GM23338 (cell line): Measurements from ENCODE around the gene ETFB. TPM values are rescaled to one million over a fixed set of nuclear protein-coding genes. Genes with fewer than 3 reads are reported as not detected.

Source experiments
- ATAC-seq: fragments of 200-7000 bp; cut with Tn5 transposase; 3 replicates; pipeline ENCODE4 v1.9.1; 2020
- DNase-seq: peaks from one replicate; pipeline ENCODE4 v3.0.0-alpha.2; 2015; ENCODE audit warnings: low spot score
- H2AFZ ChIP-seq: fragments of 200-600 bp; sonication (generic); 2 replicates; pipeline ENCODE4 v1.8.0; 2016; ENCODE audit warnings: antibody characterized with exemption, mild to moderate bottlenecking, moderate library complexity
- H3F3A ChIP-seq: fragments of 200-600 bp; sonication (generic); replicated peaks from 2 replicates; pipeline ENCODE4 v1.8.0; 2017; ENCODE audit warnings: antibody characterized with exemption, mixed run types, low read depth
- H3K27ac ChIP-seq: fragments of 200-600 bp; sonication (generic); 2 replicates; pipeline ENCODE4 v1.6.1; 2016; ENCODE audit warnings: low read depth
- H3K27me3 ChIP-seq: fragments of 200-600 bp; sonication (generic); 2 replicates; pipeline ENCODE4 v1.8.0; 2016; ENCODE audit warnings: mild to moderate bottlenecking, mixed run types, moderate library complexity; ENCODE audit not compliant: insufficient read depth
- H3K36me3 ChIP-seq: fragments of 200-600 bp; sonication (generic); 2 replicates; pipeline ENCODE4 v1.8.0; 2016; ENCODE audit warnings: mild to moderate bottlenecking; ENCODE audit not compliant: insufficient read depth
- H3K4me1 ChIP-seq: fragments of 200-600 bp; sonication (generic); 2 replicates; pipeline ENCODE4 v1.8.0; 2016; ENCODE audit warnings: mild to moderate bottlenecking, moderate library complexity; ENCODE audit not compliant: insufficient read depth
- H3K4me2 ChIP-seq: fragments of 200-600 bp; sonication (generic); 2 replicates; pipeline ENCODE4 v1.7.1; 2017; ENCODE audit warnings: mixed run types
- H3K4me3 ChIP-seq: fragments of 200-600 bp; sonication (generic); 2 replicates; pipeline ENCODE4 v1.6.1; 2016; ENCODE audit warnings: mixed run types
- H3K79me2 ChIP-seq: fragments of 200-600 bp; sonication (generic); replicated peaks from 2 replicates; pipeline ENCODE4 v1.8.0; 2017; ENCODE audit warnings: mild to moderate bottlenecking; ENCODE audit not compliant: insufficient read depth
- H3K9me2 ChIP-seq: fragments of 200-600 bp; sonication (generic); 2 replicates; pipeline ENCODE4 v1.8.0; 2017; ENCODE audit not compliant: insufficient read depth
- H4K20me1 ChIP-seq: fragments of 200-600 bp; sonication (generic); replicated peaks from 2 replicates; pipeline ENCODE4 v1.8.0; 2017; ENCODE audit warnings: mild to moderate bottlenecking; ENCODE audit not compliant: insufficient read depth
- H3K27ac Mint-ChIP-seq: 2 replicates; pipeline ENCODE4 v1.8.0; 2020; ENCODE audit warnings: inconsistent platforms, mild to moderate bottlenecking, moderate library complexity, mixed read lengths
- H3K27me3 Mint-ChIP-seq: 3 replicates; pipeline ENCODE4 v1.8.0; 2022; ENCODE audit warnings: low read depth, mild to moderate bottlenecking, moderate library complexity, mixed read lengths, inconsistent platforms; ENCODE audit not compliant: insufficient read depth, poor library complexity
- H3K36me3 Mint-ChIP-seq: 3 replicates; pipeline ENCODE4 v1.8.0; 2021; ENCODE audit warnings: low read depth, mild to moderate bottlenecking, inconsistent platforms, moderate library complexity, mixed read lengths
- H3K4me1 Mint-ChIP-seq: 3 replicates; pipeline ENCODE4 v1.8.0; 2020; ENCODE audit warnings: mild to moderate bottlenecking, inconsistent platforms, mixed read lengths
- H3K4me3 Mint-ChIP-seq: 3 replicates; pipeline ENCODE4 v1.8.0; 2021; ENCODE audit warnings: moderate library complexity, mild to moderate bottlenecking, inconsistent platforms, mixed read lengths
- H3K9me3 Mint-ChIP-seq: 3 replicates; pipeline ENCODE4 v1.8.0; 2020; ENCODE audit warnings: moderate library complexity, mild to moderate bottlenecking, inconsistent platforms, mixed read lengths
- CREB1 ChIP-seq: fragments of 250-450 bp; sonication (Bioruptor Pico); IDR thresholded peaks from 2 replicates; pipeline ENCODE4 v1.5.0; 2020; ENCODE audit warnings: low read depth, mild to moderate bottlenecking, moderate library complexity
- EZH2 ChIP-seq: fragments of 200-600 bp; sonication (generic); IDR thresholded peaks from one replicate; pipeline ENCODE4 v1.8.0; 2017; ENCODE audit warnings: antibody characterized with exemption, mild to moderate bottlenecking, low read depth; ENCODE audit not compliant: unreplicated experiment
- EZH2phosphoT487 ChIP-seq: fragments of 200-600 bp; sonication (generic); IDR thresholded peaks from one replicate; pipeline ENCODE4 v1.8.1; 2018; ENCODE audit warnings: antibody characterized with exemption; ENCODE audit not compliant: unreplicated experiment
- JUNB ChIP-seq: IDR thresholded peaks from one replicate; pipeline ENCODE4 v1.6.1; 2016; ENCODE audit warnings: antibody characterized with exemption; ENCODE audit not compliant: unreplicated experiment
- NANOG ChIP-seq: IDR thresholded peaks from 2 replicates; pipeline ENCODE4 v1.6.1; 2016; ENCODE audit warnings: antibody characterized with exemption, borderline replicate concordance
- POLR2AphosphoS5 ChIP-seq: IDR thresholded peaks from 2 replicates; pipeline ENCODE4 v1.6.1; 2016; ENCODE audit warnings: antibody characterized with exemption, low read depth
- STAT1 ChIP-seq: IDR thresholded peaks from one replicate; pipeline ENCODE4 v1.6.1; 2016; ENCODE audit warnings: antibody characterized with exemption; ENCODE audit not compliant: unreplicated experiment
- ZNF114 ChIP-seq: fragments of 250-450 bp; sonication (Bioruptor Pico); IDR thresholded peaks from 2 replicates; pipeline ENCODE4 v1.5.0; 2020; ENCODE audit warnings: mild to moderate bottlenecking, moderate library complexity
- ZNF331 ChIP-seq: fragments of 250-450 bp; sonication (Bioruptor Pico); IDR thresholded peaks from 2 replicates; pipeline ENCODE4 v1.5.0; 2020; ENCODE audit warnings: low read depth, mild to moderate bottlenecking, moderate library complexity
- polyA plus RNA-seq: library from polyadenylated mRNA; unstranded; fragments of >200 nt; fragmentation: Nextera tagmentation; extraction: Ambion mirVana; gene quantifications from 2 replicates; pipeline ENCODE4 v1.2.1, GENCODE V29; 2016
- total RNA-seq: library from RNA; depleted of rRNA; stranded (reverse); fragments of >200 nt; shearing (Covaris generic); gene quantifications from 2 replicates; pipeline ENCODE4 v1.2.3, GENCODE V29; 2014
- TF ChIP-seq, protein P1 (sequence below): IDR thresholded peaks from one replicate; pipeline ENCODE4 v1.6.1; 2018; ENCODE audit warnings: antibody characterized with exemption; ENCODE audit not compliant: unreplicated experiment

The ETFB gene
- total and polyA plus RNA-seq, 2 experiments from 2014 or later: 37.3 to 63.4 TPM

DNA sequence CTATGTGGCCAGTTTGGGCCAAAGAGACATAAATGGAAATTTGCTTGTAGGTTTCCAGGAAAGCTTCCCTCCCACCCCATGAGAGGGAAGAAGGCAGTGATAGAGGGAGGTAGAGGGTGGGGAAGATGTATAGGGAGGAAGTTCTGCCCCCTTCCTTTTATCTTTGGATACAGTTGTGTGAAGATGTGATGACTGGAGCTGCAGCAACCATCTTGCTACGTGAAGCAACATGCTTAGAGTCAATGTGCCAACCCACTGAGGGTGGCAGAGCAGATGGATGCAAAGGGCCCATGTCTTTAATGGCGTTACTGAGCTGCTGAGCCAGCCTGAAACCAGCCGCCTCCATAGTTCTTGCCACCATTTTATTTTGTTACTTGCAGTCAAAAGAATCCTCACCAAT is 35.0 kb downstream of the ETFB start:
- DNase-seq (no peak), ATAC-seq (no peak)
- Histone ChIP-seq H3K27me3 (peaks cover 13% of the 10 kb centered on the region), H2AFZ (no peak overlapping the region), H3K36me3 (0 out of 2 replicates have a peak, but pooled peaks cover 6% of the 10 kb centered on the region), H3K9me2 (0 out of 2 replicates have a peak, but pooled peaks cover 3% of the 10 kb centered on the region), H3K4me3 (no peak overlapping the region), H4K20me1 (no peaks in the 10 kb centered on the region), H3F3A (no peaks in the 10 kb centered on the region), H3K27ac (no peak overlapping the region), H3K4me1 (peaks cover 10% of the 10 kb centered on the region; the same call in 1 of the 2 replicates), H3K4me2 (no peak overlapping the region), H3K79me2 (no peaks in the 10 kb centered on the region)
- H3K36me3 Mint-ChIP-seq: peaks cover 44% of the 10 kb centered on the region
- peaks cover 21% of the 10 kb centered on the region for H3K27me3 Mint-ChIP-seq
- TF ChIP-seq, protein P1, sequence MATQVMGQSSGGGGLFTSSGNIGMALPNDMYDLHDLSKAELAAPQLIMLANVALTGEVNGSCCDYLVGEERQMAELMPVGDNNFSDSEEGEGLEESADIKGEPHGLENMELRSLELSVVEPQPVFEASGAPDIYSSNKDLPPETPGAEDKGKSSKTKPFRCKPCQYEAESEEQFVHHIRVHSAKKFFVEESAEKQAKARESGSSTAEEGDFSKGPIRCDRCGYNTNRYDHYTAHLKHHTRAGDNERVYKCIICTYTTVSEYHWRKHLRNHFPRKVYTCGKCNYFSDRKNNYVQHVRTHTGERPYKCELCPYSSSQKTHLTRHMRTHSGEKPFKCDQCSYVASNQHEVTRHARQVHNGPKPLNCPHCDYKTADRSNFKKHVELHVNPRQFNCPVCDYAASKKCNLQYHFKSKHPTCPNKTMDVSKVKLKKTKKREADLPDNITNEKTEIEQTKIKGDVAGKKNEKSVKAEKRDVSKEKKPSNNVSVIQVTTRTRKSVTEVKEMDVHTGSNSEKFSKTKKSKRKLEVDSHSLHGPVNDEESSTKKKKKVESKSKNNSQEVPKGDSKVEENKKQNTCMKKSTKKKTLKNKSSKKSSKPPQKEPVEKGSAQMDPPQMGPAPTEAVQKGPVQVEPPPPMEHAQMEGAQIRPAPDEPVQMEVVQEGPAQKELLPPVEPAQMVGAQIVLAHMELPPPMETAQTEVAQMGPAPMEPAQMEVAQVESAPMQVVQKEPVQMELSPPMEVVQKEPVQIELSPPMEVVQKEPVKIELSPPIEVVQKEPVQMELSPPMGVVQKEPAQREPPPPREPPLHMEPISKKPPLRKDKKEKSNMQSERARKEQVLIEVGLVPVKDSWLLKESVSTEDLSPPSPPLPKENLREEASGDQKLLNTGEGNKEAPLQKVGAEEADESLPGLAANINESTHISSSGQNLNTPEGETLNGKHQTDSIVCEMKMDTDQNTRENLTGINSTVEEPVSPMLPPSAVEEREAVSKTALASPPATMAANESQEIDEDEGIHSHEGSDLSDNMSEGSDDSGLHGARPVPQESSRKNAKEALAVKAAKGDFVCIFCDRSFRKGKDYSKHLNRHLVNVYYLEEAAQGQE: no peak
- no peak for TF ChIP-seq ZNF114
- TF ChIP-seq NANOG: no peak
- no peak for TF ChIP-seq CREB1 (CRISPR knock-in tag)
- H3K4me3 Mint-ChIP-seq: no peak overlapping the region
- H3K27ac Mint-ChIP-seq: no peak overlapping the region
- H3K9me3 Mint-ChIP-seq: no peaks in the 10 kb centered on the region; the same call in 2 of the 3 replicates
- peaks cover 18% of the 10 kb centered on the region for H3K4me1 Mint-ChIP-seq

DNA sequence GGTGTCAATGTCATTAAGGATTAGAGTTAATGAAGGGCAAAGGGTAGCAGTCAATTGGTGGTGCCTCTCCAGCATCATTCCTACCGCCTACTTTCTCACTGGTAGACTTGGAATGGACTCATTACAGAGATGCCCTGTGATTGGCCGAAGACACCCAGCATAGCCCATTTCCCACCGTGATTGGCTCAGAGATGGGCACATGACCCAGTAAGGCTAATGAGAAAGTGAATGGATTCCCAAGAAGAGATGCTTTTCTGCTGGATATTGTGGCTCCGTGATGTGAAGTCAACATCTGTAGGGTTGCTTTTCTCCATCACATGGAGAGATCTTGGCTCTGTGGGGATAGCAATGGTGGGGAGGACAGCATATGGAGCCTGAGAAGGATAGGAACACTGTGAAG is 35.8 kb downstream of the ETFB start:
- peaks cover 20% of the 10 kb centered on the region for H3K27me3 Mint-ChIP-seq
- Histone ChIP-seq H3K27me3 (peaks cover 17% of the 10 kb centered on the region), H3K4me3 (no peak overlapping the region), H3K36me3 (0 out of 2 replicates have a peak, but pooled peaks cover 6% of the 10 kb centered on the region), H3K4me2 (no peak overlapping the region), H3K4me1 (peaks cover 10% of the 10 kb centered on the region; the same call in 1 of the 2 replicates), H3F3A (no peaks in the 10 kb centered on the region), H3K27ac (no peak overlapping the region), H3K79me2 (no peaks in the 10 kb centered on the region), H2AFZ (no peak overlapping the region), H3K9me2 (0 out of 2 replicates have a peak, but pooled peaks cover 3% of the 10 kb centered on the region), H4K20me1 (0 out of 2 replicates have a peak, but pooled peaks cover 2% of the 10 kb centered on the region)
- H3K4me1 Mint-ChIP-seq: peaks cover 18% of the 10 kb centered on the region
- H3K27ac Mint-ChIP-seq: no peak overlapping the region
- ATAC-seq (no peak), DNase-seq (no peak)
- TF ChIP-seq EZH2: no peak
- H3K9me3 Mint-ChIP-seq: no peaks in the 10 kb centered on the region; the same call in 1 of the 3 replicates
- no peak overlapping the region for H3K4me3 Mint-ChIP-seq
- H3K36me3 Mint-ChIP-seq: peaks cover 47% of the 10 kb centered on the region

DNA sequence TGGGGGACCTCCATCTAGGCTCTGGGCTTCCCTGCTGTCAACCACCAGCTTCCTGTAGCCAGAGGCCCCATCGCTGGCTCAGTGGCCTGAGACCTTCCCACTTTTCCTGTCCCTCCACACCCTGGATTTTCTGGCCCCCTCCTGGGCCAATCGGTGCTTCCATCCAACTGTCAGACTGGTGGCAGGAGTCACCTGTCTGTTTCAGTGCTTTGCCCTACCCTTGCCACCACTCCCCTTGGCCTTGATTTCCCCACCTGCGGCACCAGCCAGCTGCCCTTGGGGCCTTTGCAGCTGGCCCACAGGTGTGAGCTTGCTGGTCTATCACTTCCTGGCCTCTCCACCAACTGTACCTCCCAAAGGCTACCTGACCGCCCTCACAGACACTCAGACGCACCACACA is 36.8 kb downstream of the ETFB start:
- Histone ChIP-seq H4K20me1 (0 out of 2 replicates have a peak, but pooled peaks cover 2% of the 10 kb centered on the region), H3K9me2 (0 out of 2 replicates have a peak, but pooled peaks cover 3% of the 10 kb centered on the region), H3K79me2 (no peaks in the 10 kb centered on the region), H3K27ac (no peak overlapping the region), H3K4me3 (no peak overlapping the region), H3F3A (no peaks in the 10 kb centered on the region), H3K27me3 (peaks cover 17% of the 10 kb centered on the region), H3K4me2 (no peak overlapping the region), H3K36me3 (0 out of 2 replicates have a peak, but pooled peaks cover 6% of the 10 kb centered on the region), H3K4me1 (peaks cover 10% of the 10 kb centered on the region; the same call in 1 of the 2 replicates), H2AFZ (no peak overlapping the region)
- Mint-ChIP-seq H3K9me3 (no peaks in the 10 kb centered on the region; the same call in 1 of the 3 replicates), H3K4me1 (peaks cover 18% of the 10 kb centered on the region), H3K27me3 (peaks cover 20% of the 10 kb centered on the region), H3K27ac (no peak overlapping the region), H3K4me3 (no peak overlapping the region), H3K36me3 (peaks cover 43% of the 10 kb centered on the region)
- DNase-seq (no peak), ATAC-seq (no peak)
- TF ChIP-seq EZH2phosphoT487 (no peak), POLR2AphosphoS5 (no peak), CREB1 (CRISPR knock-in tag) (no peak), STAT1 (no peak), NANOG (no peak), EZH2 (no peak), ZNF331 (no peak), JUNB (no peak), ZNF114 (no peak)
- TF ChIP-seq, protein P1: no peak
